HG03066 (cell line): Measurements from ENCODE around the gene GALNT2.
A peak's percentile ranks its signal among the peaks of the same experiment; 100 is the strongest.

ENCODE experiments used
- ATAC-seq: cut with Tn5 transposase; IDR thresholded peaks from one replicate; pipeline ENCODE4 v1.9.1; 2021; ENCODE audit warnings: low read depth; ENCODE audit not compliant: unreplicated experiment

Gene GALNT2

DNA sequence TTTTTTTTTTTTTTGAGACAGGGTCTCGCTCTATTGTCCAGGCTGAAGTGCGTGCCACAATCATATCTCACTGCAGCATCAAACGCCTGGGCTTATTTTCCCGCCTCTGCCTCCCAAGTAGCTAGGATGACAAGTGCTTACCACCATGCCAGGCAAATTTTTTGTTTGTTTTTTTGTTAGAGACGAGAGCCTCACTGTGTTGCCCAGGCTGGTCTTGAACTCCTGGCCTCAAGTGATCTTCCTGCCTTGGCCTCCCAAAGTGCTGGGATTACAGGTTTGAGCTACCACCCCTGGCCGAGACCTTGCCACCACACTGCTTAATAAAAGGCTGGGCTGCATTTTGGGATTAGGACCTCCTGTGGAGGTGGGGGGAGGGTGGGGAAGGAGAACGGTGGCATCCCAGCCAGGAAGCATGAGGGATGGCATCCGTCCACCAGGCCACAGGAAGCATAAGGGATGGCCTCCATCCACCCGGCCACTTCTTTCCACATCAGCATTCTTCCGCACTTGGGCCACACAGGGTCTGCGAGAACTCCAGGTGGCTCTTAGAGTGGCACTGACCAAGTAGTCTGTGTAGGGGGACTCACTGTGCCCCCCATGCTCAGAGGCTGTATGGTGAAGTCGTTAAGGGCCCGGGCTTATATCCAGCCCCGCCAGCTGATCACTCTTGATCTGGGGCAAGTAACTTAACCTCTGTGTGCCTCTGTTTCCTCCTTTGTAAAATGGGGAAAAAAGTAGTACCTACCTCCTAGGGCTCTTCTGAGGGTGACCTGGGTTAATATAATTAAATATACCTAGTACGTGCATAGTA, 75.0 kb downstream of the GALNT2 start:
- no peak for ATAC-seq

DNA sequence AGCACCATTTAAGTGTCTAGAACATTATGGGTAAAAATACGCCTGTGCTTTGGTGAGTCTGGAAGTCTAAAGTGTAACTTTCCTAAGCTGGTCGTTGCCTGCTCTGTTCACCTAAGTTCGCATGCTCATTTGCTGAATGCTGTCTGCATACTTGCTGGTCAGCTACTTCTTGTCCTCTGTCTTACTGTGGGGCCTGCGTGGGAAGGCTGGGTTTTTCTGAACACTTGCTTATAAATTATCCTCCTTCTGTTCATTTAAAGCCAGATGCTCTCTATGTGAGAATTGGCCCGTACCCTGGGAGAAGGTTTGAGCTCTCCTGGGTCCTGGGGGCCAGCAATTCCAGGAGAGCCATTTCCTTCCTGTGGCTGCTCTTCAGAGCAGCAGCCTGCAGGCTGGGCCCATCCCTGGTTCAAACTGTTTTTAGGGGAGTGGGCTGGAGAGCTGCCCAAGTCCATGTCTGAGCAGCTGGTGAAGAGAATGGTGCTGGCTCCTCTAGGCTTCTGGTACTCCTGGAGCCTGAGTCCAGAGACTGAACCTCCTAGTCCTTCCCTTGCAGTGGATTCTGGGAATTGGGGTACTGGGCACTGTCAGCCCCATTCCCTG, 75.7 kb downstream of the GALNT2 start:
- no peak for ATAC-seq

DNA sequence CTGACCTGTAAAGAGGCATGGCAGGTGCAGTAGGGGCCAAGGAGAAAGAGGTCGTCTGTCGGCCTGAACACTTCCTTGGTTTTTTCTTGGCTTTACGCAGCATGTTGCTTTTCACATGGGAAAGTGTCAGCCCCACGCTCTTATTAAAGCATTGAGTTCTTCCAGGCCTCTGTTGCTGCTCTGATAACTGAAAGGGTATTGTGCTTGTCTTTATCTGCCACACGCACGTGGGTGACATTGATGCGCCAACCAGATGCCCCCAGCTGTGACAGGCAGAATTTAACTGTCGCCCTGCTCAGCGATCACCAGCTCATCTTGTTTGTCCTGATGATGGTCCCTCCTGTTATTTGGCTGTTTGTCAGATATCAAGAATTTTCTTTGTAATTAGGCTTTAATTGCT, 76.5 kb downstream of the GALNT2 start:
- no peak for ATAC-seq

DNA sequence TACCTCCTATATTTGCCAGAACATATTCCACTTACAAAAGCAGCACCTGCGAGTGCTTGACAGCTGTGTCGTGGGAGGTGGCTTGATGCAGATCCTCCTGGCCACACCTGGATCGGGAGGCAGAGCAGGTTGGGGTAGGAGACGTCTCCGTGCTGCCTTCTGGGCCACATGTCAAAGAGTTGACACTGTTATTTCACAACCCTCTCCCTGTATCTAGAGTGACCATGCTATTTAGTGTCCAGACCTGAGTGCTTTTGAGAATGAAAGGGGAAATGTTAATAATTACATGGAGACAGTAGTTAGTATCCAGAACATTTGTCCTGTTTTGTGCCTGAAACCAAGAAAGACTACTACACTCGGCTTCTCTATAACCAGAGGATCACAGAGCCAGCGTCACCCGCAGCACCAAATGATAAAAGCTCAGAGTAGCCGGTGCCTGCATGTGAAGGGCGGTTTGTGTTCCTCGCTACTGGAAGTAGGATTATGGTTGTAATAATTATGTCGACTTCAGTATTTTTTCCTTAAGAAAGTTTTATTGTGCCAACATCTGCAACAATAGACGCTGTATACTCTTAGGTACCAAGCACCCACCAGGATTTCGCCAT, 77.1 kb downstream of the GALNT2 start:
- no peak for ATAC-seq

DNA sequence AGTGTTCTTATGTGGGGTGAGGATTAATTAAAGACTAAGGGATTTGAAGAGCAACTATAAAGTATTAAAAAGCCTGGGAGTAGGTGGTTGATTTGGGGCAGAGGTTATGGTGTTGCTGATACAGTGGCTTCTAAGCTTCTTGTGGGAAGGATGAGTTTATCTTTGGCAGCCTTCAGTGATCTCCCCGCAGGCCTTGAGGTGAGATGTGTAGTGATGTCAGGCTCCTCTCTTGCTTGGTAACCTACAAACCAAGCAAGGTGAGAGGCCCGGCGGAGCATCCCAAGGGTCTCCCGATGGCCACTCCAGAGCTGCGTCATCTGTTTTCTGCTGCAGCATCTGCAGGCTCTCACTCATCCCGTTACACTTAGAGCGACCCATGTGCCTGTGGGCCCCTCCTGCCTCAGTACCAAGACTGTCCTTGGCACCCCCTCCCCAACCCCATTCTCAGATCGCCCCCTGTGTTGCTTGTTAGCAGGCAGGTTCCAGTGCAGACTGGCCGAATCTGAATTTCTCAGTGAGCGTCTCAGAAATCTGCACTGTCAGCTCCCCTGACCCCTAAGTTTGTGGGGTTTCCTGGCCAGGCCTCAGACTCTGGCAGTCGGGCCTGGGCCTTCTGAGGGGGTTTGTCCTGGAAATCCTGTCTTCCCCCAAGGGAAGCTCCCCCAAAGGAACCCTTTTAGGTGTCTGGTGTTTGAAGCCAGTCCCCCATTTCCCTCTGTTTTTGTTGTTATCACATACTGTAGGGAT, 77.9 kb downstream of the GALNT2 start:
- no peak for ATAC-seq

DNA sequence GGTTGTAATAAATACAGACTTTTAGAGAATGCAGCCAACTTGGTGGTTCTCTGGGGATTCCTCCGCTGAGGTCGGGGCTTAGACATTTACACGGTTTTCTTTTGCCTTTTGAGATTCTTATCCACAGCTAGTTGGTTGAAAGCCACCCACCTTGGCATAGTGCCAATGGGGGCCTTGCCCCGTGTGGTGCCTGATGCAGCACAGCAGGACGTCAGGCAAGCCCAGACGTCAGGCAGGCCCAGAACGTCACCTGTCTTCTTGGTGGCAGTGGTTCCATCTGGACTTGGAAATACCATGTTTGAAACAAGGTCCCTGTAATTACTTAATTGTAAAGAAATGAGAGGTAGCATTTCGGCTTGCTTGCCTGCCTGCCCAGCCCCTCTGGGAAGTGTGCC, 78.5 kb downstream of the GALNT2 start:
- no peak for ATAC-seq

DNA sequence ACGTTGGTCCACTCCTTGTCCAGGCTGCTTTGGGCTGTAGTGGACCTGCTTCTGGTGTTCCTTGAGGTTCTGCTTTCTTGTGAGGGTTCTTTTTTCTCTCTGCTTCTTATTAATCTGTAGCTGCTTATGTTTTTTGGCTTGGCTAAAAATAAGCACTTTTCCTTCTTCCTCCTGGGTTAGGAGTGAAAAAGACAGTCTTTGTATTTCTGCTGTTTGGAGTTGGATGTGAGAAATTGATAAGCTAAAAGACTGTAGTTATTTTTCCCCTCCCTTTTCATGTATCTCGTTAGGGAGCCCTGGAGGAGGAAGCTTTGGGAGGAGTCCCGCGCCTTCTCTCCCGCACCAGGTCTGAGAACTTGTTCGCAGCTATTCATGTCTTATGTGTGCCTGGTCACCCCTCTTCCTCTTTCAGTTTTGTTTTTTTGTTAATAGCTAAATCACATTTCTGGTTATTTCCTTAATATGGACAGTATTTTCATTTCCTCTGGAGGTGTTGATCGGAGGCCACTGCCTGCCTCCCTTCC, 79.0 kb downstream of the GALNT2 start:
- ATAC-seq = peak; percentile 35

DNA sequence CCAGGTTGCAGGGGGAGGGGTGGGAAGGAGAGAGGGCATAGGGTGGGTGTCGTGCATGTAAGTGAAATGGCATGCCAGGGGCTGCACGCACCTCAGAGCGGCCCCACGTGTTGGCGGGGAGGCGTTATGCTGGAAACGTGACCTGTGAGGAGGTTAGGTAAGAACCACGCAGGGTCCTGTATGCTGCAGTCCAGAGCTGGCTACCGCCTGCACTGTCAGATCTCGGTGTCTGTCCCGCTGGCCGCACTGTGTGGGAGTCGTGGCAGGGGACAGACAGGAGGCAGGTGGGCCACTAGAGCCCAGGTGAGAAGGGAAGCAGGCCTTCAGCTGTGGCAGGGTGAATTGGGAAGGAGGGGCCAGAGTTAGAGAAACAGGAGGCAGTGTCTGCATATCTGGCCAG, 79.7 kb downstream of the GALNT2 start:
- ATAC-seq = no peak

DNA sequence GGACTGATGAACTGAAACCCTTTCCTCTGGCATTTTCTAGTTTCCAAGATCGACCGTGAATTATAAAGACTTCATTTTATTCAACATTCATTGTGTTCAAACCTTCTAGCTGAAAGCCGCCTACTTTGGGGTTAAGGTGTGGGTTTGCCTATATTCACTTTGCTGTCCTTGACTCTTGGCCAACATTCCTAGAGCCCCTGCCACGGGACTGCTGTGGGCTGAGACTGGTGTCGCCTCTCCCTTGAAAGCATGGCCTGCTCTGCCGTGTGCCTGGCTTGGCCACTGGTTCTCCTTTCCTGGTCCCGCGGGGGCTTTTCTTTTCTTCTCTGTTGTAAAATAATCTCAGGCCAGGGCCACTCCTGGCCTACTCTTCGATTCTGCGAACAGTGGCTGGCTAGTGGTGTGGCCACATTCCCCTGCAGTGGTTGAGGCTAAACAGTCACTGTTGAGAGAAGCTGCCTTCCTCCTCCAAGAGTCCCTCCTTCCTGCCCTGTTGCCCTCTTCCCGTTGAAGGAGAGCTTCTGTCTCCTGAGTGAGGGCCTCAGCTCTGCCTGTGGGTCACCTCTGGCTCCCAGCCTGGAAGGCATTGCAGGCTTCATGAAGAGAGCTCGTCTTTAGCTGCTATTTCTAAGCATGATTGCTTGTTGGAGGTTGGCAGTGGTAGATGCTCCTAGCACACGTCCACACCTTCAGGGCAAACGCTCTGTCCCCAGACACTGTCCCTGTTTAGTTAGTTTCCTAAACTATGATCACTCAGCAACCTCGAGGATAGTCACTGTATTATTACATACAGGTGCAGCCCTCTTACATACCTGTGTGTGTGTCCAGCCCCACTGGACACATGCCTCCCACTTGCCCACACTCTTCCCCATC, 80.5 kb downstream of the GALNT2 start:
- no peak for ATAC-seq

DNA sequence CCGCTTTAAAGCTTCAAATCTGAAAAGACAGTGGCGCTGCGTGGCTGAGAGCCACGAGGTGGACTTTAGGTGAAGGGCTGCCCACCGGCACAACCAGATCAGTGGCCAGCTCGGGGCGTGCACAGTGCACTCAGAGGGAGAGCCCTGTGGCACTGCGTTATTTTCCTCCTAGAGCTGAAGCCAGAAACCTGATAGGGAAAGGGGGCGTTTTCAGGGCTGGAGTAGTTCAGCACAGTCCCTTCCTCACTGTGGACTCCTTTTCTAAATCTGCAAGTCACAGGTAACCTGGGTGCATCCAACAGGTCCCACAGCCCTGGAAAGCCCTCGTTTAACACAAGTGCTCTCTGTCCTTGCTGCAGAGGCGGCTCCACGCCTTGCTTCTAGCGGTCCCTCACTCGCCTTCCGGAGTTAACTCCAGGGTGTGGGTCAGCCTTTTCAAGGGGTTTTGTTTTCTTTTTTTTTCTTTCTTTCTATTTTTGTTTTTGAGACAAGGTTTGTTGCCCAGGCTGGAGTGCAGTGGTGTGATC, 81.2 kb downstream of the GALNT2 start:
- ATAC-seq = no peak

DNA sequence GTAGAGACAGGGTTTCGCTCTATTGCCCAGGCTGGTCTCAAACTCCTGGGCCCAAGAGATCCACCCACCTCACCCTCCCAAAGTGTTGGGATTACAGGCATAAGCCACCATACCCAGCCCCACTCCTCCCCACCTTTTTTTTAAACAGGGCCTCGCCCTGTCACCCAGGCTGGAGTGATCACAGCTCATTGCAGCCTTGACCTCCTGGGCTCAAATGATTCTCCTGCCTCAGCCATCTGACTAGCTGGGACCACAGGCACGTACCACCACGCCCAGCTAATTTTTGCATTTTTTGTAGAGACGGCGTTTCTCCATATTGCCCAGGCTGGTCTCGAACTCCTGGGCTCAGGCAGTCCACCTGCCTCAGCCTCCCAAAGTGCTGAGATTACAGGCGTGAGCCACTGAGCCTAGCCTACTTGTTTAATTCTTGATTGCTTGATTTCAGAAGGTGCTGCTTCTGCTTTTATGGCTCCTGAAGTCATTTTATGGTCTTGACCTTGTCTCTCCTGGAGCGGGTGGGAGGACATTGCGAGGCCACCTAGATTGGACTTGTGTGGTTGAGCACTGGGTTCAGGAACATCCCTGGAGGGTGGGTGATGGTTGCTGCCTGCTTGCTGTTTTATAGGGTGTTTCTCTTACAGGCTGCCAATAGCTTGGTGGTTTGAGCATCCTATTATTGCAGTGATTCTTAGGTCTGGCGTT, 81.9 kb downstream of the GALNT2 start:
- ATAC-seq = no peak

DNA sequence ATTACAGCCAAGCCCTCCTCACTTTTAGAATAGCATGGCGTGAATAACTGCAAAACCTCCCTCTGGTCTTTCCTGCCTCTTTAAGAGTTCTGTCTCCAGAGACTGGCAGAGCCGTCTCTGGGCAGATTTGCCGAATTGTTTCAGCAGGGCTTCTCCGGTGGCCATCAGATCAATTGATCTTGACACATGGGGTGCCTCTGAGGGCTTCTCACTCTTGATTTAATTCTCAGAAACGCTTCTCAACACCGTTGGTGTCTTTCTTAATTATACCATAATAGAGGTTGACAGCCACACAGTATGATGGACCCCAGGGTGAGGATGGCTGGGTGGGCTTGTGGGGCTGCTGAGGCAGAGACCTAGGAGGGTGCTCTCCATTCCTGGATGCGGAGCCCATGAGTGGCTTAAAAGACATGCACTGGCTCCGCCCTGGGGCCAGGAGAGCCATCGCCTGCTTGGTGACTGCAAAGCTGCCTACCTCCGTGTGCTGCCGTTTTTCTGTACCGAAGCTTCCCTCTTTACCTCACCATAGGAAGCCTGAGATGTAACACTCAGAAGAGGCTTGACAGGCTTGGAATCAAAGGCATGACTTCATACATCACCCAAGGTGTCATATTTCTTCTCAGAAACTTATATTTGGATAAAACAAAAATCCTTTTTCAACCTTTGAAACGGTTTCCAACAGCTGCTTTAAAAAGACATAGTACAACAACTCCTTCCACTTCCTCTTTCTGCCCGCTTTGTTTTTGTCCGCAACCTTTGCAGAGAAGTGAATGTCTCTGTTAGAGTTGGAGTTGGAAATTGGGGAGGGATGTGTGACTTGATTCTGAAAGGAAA, 82.9 kb downstream of the GALNT2 start:
- ATAC-seq = peak; percentile 62

DNA sequence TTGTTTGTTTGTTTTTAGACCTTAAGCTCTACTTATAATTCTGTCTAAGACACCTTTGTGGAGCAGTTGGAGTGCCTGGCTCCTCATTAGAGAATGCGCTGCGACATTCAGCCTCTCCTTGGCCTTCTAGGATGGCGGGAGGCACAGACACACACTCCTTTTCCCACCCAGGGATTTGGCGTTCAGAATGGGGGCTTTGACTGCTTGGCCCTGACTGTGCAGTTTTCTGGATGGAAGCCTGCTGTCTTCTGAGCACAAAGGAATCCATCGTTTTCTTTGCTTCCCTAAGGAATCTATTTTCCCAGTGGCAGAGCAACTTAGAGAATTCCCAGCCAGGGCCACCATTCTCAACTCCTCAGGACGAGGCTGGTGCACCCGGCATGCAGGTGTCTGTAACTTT, 83.6 kb downstream of the GALNT2 start:
- ATAC-seq = peak; percentile 5

DNA sequence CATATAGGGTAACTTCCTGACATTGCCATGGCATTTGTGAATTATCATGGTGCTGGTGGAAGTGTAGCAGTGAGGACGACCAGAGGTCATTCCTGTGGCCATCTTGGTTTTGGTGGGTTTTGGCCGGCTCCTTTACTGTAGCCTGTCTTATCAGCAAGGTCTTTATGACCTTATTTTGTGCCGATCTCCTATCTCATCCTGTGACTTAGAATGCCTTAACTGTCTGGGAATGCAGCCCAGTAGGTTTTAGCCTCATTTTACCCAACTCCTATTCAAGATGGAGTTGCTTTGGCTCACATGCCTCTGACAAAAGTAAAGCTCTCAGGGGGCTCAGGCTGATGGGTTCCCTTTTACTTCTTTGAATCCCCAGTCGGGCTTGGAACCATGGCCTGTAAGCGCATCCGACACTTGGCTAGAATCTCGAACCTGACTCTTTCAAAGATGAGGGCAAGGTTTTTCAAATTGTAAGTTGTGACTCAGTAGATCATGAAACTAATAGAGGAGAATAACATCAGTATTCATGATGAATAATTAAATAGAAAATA, 85.0 kb downstream of the GALNT2 start:
- ATAC-seq = no peak

DNA sequence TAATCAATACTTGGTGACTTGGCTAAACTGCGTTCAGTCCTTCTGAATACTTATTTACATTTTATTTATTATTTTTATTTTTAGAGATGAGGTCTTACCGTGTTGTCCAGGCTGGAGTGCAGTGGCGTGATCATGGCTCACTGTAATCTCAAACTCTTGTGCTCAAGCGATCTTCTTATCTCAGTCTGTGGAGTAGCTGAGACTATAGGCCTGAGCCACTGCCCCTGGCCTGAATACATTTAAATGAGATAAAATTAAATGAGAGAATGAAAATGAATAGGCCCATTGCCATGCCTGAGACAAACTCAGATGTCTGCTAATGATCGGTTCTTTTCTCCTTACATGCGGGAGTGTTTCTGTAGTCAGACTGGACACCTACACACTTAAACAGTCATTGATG, 86.0 kb downstream of the GALNT2 start:
- no peak for ATAC-seq

DNA sequence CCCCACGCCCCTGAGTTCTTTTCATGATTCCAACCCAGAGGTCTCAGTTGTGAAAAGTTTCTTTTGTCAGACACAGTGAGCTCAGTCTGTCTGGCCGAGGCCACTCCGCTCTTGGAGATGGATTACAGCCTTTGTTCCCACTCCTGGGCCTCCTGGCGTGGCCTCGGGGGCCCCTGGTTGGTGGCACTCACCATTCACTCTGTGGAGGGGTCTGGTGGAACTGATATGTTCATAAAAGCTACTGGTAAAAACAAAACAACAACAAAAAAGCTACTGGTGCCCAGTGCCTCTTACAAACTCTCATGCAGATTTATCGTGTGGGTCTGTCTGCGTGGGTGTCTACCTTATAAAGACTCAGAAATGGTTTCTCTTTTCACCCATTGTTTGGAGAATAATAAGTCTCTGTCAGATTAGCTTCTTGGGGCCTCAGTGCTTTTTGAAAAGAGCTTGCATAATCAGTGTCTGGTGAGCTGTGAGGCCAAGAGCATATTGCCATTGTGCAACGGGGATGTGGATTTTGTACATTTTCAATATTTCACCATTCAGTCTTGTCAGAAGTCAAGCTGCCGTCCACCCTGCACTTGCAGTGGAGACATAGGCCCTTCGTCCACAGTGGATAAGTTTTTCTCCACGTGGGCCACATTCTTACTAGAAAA, 86.7 kb downstream of the GALNT2 start:
- no peak for ATAC-seq

DNA sequence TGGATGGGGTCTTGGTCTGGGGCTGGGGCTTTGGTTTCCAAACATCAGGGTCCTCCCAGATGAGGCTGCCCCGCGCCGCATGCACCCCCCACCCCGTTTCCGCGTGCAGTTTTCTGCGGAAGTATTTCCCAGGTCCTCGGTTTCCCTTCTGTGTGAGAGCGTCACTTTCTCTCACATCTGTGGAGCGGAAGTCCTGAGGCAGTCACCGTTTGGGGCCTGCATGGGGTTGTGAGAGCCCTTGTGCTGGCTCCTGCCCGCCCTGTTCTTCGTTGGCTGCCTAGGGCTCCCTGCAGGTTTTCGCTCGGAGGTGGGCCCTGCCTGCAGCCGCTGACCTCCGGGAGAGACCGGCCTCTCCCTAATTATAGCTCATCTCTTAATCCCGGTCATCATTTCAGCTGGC, 88.0 kb downstream of the GALNT2 start:
- no peak for ATAC-seq

DNA sequence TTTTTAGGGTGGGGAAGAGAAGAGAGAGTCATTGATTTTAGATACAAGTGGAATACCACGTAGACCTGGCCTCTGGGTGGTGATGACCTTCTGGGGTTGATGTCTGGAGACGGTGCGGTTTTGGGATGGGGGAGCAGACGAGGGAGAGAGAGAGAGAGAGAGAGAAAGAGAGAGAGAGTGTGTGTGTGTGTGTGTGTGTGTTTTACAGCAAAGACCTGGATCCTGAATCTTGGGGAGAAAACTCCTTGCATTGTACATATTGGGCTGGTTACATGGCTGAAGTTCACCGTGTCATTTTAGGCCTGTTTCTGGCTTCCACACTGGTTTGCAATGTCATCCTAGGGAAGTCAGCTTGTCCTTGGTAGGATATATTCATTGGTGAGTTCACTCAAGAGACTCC, 89.0 kb downstream of the GALNT2 start:
- ATAC-seq = no peak
